Measurements from ENCODE around the gene HMG20A. TPM values are rescaled to one million over a fixed set of nuclear protein-coding genes. Genes with fewer than 3 reads are reported as not detected.
A peak's percentile ranks its signal among the peaks of the same experiment; 100 is the strongest.

Gene HMG20A
- total and polyA plus RNA-seq, 8 donors, result 7.8 to 20.5 (median 12.9) TPM

DNA sequence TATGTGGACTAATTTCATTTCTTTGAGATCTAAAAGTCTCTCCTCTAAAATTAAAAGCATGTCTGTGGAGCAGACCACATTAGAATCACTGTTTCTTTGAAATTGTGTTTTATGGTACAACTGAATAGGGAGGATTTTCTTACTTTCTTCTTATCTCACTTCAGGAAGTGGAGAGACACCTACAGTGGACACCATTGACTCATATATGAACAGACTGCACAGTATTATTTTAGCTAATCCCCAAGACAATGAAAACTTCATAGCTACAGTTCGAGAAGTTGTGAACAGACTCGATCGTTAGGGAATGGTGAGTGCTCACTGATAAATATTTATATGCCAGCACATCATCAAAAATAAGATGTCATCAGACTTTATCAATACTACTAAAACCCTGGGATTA, 58.3 kb downstream of the HMG20A start:
- 94 to 97% methylated on average over 3 of the region's 3 CpGs for WGBS, 2 donors
- H3K4me1 ChIP-seq, result peaks cover 0 to 16% (median 0%) of the 10 kb centered on the region in 3 donors
- DNase-seq (no peak), FAIRE-seq (no peak), ATAC-seq (no peak)
- H3K9me3 ChIP-seq, result no peaks in the 10 kb centered on the region
- peaks cover 0 to 36% (median 0%) of the 10 kb centered on the region in 3 donors for H3K36me3 ChIP-seq
- intact Hi-C loops (cut with DNase I), result no loop called here
- TF ChIP-seq, protein P1, sequence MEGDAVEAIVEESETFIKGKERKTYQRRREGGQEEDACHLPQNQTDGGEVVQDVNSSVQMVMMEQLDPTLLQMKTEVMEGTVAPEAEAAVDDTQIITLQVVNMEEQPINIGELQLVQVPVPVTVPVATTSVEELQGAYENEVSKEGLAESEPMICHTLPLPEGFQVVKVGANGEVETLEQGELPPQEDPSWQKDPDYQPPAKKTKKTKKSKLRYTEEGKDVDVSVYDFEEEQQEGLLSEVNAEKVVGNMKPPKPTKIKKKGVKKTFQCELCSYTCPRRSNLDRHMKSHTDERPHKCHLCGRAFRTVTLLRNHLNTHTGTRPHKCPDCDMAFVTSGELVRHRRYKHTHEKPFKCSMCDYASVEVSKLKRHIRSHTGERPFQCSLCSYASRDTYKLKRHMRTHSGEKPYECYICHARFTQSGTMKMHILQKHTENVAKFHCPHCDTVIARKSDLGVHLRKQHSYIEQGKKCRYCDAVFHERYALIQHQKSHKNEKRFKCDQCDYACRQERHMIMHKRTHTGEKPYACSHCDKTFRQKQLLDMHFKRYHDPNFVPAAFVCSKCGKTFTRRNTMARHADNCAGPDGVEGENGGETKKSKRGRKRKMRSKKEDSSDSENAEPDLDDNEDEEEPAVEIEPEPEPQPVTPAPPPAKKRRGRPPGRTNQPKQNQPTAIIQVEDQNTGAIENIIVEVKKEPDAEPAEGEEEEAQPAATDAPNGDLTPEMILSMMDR (IDR thresholded peaks at IDR 0.05), result no peak
- H3K27ac ChIP-seq, result no peak overlapping the region
- H3K4me3 ChIP-seq, result no peak overlapping the region
- H3K27me3 ChIP-seq, result no peaks in the 10 kb centered on the region

DNA sequence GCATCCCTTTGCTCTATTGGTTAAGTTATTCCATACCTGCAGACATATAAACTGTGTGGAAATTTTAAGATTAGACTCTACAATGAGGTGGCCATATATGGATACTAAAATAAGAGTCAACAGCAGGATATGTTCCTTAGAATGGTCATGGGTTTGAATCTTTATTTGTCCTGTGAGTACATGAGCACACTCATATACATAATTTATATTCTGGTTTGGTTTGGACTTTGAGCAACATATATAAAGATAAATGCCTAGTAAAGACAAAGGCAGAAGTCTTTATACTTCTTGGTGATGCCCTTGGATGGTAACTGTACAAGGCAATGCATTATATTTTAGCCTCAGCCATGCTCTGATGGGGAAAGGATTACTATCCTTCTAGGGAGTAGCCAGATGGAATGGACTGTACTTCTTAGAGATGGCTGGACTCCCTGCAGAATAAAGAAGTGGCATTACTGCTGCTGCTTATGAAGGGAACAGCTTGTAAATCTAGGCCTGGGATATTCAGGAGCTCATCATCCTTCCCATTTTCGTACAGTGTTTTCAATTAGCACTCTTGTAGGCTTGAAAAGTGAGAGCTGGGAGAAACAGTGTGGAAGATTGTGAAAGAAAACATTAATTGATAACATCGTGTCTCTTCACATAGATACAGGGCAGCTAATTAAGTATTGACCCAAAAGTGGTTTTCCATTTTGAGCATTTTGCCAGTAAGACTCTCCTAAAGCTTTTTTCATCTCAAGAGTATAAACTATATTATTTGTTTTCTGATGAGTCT, 60.4 kb downstream of the HMG20A start:
- peaks cover 0 to 16% (median 0%) of the 10 kb centered on the region in 3 donors for H3K4me1 ChIP-seq
- intact Hi-C loops (cut with DNase I), result no loop called here
- peaks cover 0 to 48% (median 0%) of the 10 kb centered on the region in 3 donors for H3K36me3 ChIP-seq
- ATAC-seq (no peak), DNase-seq (no peak), FAIRE-seq (no peak)
- no peaks in the 10 kb centered on the region for H3K9me3 ChIP-seq
- H3K27ac ChIP-seq, result no peak overlapping the region
- TF ChIP-seq, protein P1 (IDR thresholded peaks at IDR 0.05), result no peak
- H3K27me3 ChIP-seq, result no peaks in the 10 kb centered on the region
- WGBS, 2 donors, result 66 to 74% methylated on average over 2 of the region's 2 CpGs
- H3K4me3 ChIP-seq, result no peak overlapping the region

DNA sequence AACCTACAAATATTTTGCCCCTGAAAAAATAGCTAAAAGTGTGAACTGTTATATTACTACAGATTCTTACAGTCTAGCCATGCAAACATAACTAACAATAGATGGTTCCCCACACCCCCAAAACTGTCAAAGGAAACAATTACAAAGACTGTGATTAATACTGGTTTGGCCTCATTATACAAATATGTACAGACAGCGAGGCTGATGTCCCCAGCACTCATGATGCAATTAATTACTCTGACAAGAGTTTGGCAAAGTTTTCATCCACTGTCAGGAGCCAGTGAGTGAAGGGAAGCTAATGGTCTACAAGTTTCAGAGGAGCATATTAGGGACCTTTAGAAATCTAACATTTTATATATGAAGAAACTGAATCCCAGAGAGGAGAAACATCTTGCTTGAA, 61.0 kb downstream of the HMG20A start:
- intact Hi-C loops (cut with DNase I), result no loop called here
- H3K27ac ChIP-seq, result no peak overlapping the region
- peaks cover 0 to 48% (median 0%) of the 10 kb centered on the region in 3 donors for H3K36me3 ChIP-seq
- H3K27me3 ChIP-seq, result no peaks in the 10 kb centered on the region
- DNase-seq (no peak), ATAC-seq (peak in 2 of 4 donors; percentile 18 to 66), FAIRE-seq (no peak)
- TF ChIP-seq, protein P1 (IDR thresholded peaks at IDR 0.05), result no peak
- peaks cover 0 to 16% (median 0%) of the 10 kb centered on the region in 3 donors for H3K4me1 ChIP-seq
- no peak overlapping the region for H3K4me3 ChIP-seq
- 23 to 29% methylated on average over 1 of the region's 1 CpG for WGBS, 2 donors
- H3K9me3 ChIP-seq, result no peaks in the 10 kb centered on the region

DNA sequence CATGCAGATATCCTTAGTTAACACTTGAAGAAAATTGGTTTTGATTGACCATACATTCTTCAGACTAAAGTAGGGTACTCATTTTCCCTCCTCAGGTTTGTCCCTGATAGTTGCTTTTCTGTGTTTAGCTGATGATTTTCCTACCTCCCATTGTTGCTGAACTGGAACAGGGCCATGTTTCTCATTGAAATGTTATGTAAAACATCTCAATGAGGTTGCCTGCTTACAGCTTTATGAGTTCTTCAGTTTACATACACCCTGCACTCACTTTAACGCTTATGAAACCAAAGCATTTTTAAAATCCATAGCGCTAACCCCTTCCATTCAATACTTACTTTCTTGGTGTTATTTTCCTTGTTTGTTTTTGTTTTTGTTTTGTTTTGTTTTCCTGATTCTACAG, 61.9 kb downstream of the HMG20A start:
- no peak for FAIRE-seq
- Histone ChIP-seq H3K9me3 (no peaks in the 10 kb centered on the region), H3K36me3 (peaks cover 0 to 48% (median 0%) of the 10 kb centered on the region in 3 donors), H3K27me3 (no peaks in the 10 kb centered on the region), H3K27ac (no peak overlapping the region), H3K4me3 (no peak overlapping the region), H3K4me1 (peaks cover 0 to 16% (median 0%) of the 10 kb centered on the region in 3 donors)
- WGBS, 2 donors, result 67 to 74% methylated on average over 2 of the region's 2 CpGs
- DNase-seq, result no peak
- intact Hi-C loops (cut with DNase I), result no loop called here
- peak in 1 of 4 donors; percentile 27 for ATAC-seq
- TF ChIP-seq, protein P1 (IDR thresholded peaks at IDR 0.05), result no peak
